Lung microvascular endothelial cell (primary cell): ENCODE measurements around the gene SPRN. TPM values are rescaled to one million over a fixed set of nuclear protein-coding genes. Genes with fewer than 3 reads are reported as not detected.
"Not testable (repeated sequence)": the region's sequence is repeated elsewhere in the genome, so short reads cannot be mapped to it uniquely, and the experiment has no call there.

ENCODE experiments used
- DNase-seq, 2 donors: peaks; one replicate each; pipeline versions ENCODE4 v3.0.0 to v3.0.0-alpha.2; 2010; ENCODE audit warnings: low read depth in 2 of 2
- total RNA-seq: library from RNA; depleted of rRNA; stranded (reverse); fragments of >200 nt; gene quantifications from 2 replicates; pipeline ENCODE4 v1.2.1, GENCODE V29; 2014

The SPRN gene
- total RNA-seq: under 0.01 TPM in 1 of 2 replicates, not detected in the other

DNA sequence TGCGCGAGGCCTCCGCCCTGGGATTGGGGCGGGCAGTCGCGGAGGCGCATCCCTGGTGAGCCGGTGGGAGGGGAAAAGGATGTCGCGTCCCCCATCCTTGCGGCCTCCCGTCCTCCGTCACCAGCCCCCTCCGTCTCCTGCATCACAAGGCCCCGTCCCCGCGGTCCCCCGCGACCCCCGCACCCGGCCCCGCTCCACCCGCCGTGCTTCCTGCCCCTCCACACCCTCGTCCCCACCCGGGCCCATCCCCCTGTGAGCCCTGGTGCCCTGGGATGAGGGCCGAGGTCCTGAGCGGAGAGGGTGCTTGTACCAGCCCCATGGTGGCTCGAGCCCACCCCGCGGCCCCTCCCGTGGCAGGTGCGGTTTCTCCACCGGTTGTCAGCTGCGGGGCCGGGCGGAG is at the start of gene SPRN:
TSS of gene SPRN (minus strand) at position 25 of the 400 bp plus-strand sequence. CDS start 944 bp downstream, outside the sequence.
- not testable (repeated sequence) for DNase-seq

GRCh38 chr10:133474027-133474426 is 49.6 kb upstream of the SPRN start:
- DNase-seq: no peak

DNA sequence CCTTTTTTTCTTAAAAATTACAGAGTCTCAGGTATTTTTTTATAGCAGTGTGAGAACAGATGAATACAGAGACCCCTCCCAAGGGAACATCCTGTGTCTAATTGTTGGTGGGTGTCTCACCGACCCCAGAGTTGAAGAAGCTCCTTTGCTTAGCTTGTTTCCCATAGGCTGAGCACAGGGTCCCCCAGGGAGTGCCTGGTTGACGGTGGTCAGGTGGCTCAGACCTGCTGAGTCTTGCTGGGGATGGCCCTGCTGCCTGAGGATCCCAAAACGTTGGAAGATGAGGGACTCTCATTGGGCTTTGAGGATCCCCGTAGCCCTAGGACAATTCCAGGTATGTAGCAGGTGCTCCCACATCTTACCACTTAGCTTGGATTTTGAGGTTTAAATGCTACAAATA is 48.8 kb upstream of the SPRN start:
- DNase-seq: no peak

DNA sequence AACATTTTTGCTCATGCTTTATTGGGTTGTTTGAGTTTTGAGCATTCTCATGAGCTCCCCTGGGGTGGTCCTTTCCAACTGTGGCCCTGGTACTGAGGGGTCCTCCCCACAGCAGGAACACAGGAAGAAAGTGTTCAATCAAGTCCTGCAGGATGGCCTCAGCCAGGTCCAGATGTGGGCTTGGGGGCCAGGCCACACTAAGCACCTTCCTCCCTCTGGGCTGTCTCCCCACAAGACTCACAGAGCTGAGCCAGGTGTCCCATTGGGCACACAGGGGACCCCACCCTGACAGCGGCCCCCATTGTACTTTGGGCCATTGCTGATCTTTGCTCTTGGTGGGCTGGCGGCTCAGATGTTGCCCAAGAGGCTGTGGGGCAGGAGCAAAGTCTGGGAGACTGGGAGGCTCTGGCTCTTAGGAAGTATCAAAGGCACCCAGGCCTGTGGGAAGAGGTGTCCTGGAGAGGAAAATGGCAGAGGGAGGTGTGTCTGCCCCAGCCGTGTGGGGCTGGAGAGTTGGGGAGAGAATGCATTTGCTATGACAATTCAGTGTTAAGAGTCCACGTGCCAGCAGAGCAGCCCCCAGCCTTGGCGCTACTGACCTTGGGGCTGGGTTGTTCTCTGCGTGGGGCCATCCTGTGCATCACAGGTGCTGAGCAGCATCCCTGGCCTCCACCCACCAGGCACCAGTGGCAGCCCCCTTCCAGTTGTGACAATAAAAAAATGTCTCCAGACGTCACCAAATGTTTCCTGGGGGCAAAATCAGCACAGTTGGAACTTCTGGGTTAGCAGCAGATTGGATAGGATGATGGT is 47.1 kb upstream of the SPRN start:
- no peak for DNase-seq

DNA sequence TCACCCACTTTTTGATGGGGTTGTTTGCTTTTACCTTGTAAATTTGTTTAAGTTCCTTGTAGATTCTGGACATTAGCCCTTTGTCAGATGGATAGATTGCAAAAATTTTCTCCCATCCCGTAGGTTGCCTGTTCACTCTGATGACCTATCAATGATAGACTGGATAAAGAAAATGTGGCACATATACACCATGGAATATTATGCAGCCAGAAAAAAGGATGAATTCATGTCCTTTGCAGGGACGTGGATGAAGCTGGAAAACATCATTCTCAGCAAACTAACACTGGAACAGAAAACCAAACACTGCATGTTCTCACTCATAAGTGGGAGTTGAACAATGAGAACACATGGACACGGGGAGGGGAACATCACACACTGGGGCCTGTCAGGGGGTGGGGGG is 44.8 kb upstream of the SPRN start:
- not testable (repeated sequence) for DNase-seq

DNA sequence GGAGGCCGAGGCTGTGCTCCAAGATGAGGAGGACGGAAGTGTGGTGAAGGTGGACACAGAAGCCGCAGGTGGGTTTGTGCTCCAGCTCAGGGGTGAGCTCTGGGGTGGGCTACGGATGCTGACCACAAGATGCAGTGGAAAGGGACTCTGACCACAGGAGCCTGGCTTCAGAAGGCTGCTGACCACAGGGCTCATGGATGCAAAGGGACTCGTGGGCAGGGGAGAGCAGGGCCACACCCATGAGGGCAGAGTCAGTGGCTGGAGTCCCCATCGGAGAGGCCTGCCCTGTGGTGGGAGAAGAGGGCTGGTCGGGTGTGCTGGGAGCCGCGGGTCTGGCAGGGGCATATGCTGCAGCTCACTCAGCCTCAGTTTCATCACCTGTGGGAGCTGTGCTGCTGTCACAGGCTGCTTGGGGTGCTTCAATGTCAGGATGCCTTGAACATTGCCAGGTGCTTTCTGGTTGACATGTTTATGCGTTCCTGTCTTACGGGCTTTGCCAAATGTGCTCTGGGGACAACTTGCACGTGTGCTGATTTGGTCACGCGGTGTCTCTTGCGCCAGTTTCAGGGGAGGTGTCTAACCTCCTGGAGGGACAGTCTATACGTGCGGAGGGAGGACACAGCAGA is 43.0 kb upstream of the SPRN start:
- DNase-seq: no peak

GRCh38 chr10:133466683-133467275 is 42.4 kb upstream of the SPRN start:
- no peak for DNase-seq

- no peak for DNase-seq
Measured at GRCh38 chr10:133465950-133466474, 41.6 kb upstream of the SPRN start.

DNA sequence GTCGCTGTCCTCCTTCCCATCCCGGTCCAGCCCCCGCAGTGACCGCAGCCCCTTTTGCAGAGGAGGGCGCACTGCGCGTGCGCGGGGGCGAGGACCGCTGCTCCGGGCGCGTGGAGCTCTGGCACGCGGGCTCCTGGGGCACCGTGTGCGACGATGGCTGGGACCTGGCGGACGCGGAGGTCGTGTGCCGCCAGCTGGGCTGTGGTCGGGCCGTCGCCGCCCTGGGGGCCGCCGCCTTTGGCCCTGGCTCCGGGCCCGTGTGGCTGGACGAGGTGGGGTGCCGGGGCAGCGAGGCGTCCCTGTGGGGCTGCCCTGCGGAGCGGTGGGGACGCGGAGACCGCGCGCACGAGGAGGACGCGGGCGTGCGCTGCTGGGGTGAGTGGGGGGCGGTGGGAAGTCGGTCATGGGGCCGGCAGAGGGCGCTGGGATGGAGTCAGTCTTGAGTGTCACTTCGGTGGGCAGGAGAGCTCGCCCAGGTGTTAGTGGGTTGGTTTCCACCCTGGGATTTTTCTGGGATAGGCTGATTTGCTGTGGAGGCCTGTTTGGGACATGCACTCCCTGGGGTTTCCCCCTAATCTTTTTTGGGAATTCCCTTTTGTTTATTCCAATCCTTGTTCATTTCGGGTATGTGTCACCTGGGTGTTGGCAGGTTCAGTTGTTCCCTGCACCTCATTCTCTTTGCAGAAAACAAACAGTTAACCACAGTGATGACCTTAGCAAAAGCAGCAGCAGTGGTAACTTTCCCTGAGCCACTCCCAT is 40.9 kb upstream of the SPRN start:
- no peak for DNase-seq

- DNase-seq: no peak
Measured at GRCh38 chr10:133464582-133465031, 40.2 kb upstream of the SPRN start.

DNA sequence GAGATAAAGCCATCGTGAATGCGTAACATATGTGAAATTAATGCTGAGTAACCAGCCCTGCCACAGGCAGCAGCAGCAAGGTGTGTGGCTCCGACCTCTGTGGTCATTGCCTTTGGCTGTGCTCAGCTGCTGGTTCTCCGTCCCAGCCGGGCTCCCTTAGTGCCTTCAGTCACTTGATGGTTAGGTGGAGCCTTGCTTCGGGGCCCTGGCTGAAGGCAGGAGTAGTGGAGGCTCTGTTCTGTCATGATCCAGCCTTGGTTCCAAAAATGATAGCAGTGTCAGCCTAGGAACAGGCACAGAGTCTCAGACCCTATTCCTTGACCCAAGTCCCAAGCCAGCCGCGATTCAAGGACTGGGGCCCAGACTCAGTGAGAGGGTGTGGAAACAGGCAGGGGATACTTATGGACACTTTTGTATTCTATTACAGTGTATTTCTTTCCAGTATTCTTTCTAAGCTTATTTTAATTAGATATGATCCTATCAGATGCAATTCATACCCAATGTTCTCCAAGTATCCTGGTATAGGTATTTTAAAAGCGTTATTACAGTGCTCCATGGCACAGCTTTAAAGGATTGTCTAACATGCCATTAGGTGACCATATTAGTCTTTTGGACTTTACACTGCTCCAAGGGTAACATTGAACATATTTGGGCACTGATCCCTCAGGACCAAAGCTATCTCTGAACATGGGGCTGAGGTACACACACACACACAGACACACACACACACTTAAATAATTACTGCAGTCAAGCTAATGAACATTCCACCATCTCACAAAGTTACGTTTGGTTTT is 38.3 kb upstream of the SPRN start:
- DNase-seq: no peak

GRCh38 chr10:133461841-133462240 is 37.4 kb upstream of the SPRN start:
- DNase-seq: no peak

- no peak for DNase-seq
Measured at GRCh38 chr10:133461027-133461426, 36.6 kb upstream of the SPRN start.

DNA sequence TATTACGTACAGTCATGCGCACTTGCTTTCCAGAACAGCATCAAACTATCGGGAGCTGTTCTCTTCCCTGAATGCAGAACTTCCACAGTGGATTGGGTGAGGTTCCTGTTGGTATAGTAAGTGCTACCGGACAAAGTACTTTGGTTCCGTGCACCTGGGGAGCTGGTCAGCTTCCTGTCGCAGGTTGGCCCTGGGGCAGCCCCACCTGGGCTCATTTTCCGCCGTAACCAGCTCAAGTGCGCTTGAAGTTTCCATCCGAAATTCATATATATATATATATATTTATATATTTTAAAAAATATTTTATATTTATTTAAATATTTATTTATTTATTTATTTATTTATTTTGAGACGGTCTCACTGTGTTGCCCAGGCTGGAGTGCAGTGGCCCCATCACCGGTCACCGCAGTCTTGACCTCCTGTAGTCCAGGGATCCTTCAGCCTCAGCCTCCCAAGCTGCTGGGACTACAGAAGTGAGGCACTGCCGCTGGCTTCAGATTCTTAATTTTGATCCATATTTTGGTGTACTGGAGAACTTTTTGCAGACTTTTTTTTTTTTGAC is 35.9 kb upstream of the SPRN start:
- DNase-seq: no peak

DNA sequence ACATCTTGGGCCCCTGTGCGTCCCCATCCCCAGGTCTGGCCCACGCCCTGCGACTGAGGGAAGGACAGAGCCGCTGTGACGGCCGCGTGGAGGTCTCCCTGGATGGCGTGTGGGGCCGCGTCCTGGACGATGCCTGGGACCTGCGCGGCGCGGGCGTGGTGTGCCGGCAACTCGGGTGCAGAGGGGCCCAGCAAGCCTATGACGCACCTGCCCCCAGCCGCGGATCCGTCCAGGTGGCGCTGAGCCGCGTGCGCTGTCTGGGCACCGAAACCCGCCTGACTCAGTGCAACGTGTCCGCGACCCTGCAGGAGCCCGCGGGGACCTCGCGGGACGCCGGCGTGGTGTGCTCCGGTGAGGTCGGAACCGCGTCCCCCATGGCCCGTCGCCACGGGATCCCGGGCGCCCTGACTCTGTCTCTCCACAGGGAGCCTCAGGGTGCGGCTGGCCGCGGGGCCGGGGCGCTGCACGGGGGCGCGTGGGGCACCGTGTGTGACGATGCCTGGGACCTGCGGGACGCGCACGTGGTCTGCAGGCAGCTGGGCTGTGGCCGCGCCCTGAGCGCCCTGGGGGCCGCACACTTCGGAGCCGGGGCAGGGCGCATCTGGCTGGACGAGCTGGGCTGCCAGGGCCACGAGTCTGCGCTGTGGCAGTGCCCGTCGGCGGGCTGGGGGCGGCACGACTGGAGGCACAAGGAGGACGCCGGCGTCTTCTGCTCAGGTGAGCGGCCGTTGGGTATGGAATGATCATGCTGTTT is 35.2 kb upstream of the SPRN start:
- no peak for DNase-seq

DNA sequence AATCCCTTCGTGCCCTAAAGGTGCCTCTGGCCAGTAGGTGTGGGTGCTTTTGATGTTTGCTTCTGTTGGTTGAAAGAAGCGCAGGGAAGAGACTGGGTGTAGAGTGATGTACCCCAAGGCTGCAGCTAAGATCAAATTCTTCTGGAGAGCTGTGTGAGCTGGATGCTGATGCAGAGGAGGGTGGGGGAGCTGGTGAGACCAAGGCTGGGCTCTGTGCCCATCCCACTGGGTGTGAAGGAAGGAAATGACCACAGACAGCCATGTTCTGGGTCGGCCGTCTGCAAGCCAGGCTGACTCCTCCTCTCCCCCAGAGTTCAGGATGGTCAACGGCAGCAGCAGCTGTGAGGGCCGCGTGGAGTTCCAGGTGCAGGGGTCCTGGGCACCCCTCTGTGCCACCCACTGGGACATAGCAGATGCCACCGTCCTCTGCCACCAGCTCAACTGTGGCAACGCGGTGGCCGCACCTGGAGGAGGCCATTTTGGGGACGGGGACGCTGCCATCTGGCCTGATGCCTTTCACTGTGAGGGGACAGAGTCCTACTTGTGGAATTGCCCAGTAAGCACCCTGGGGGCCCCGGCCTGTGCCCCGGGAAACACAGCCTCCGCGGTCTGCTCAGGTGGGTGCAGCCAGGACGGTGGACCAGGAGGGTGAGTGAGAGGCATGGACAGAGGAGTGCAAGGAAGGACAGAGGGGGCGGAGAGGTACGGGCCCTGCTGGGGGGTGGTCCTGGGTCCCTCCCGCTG is 34.5 kb upstream of the SPRN start:
- peak in 1 of 2 donors; percentile 33 for DNase-seq

DNA sequence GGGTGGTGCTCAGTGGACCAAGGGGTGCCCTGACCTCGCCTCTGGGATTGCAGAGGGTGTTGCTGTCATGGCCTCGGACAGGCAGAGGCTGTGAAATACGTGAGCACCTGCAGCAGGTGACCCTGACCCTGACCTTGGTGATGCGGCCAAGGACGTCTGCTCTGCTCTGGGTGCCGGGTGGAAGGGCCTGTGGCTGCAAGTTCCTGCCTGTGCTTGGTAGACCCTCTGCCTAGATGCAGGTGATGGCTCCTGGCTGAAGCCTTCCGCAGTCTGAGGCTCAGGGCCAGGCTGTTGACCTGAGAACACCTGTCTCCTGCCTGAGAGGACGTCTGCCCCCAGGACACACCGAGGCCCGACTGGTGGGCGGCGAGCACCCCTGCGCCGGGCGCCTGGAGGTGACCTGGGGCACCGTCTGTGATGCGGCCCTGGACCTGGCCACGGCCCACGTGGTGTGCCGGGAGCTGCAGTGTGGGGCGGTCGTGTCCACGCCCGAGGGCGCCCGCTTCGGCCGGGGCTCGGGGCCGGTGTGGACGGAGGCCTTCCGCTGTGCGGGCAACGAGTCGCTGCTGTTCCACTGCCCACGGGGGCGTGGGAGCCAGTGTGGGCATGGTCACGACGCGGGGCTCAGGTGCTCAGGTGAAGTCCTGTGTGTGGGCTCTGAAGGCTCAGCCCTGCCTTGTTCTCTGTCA is 33.7 kb upstream of the SPRN start:
- no peak for DNase-seq

GRCh38 chr10:133457100-133457841 is 32.8 kb upstream of the SPRN start:
- no peak for DNase-seq
